DMS 273 treated with DMSO at 0.1 percent for 48 hours (cell line): ENCODE data around the gene MAGEA12.
A peak's percentile ranks its signal among the peaks of the same experiment; 100 is the strongest.
"Not testable (repeated sequence)": the region's sequence is repeated elsewhere in the genome, so short reads cannot be mapped to it uniquely, and the experiment has no call there.

ENCODE experiments used
- DNase-seq: peaks from one replicate; lab custom pipeline; 2025; lab: John Stamatoyannopoulos, UW

Gene MAGEA12, protein sequence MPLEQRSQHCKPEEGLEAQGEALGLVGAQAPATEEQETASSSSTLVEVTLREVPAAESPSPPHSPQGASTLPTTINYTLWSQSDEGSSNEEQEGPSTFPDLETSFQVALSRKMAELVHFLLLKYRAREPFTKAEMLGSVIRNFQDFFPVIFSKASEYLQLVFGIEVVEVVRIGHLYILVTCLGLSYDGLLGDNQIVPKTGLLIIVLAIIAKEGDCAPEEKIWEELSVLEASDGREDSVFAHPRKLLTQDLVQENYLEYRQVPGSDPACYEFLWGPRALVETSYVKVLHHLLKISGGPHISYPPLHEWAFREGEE

GRCh38 chrX:152733261-152733975, at the start of gene MAGEA12, which contains the start of gene CSAG1:
TSS of gene MAGEA12 (plus strand) at chrX:152733757. CDS start at chrX:152736162, 2,405 bp downstream.
TSS of gene CSAG1 (minus strand) at chrX:152733721. CDS start at chrX:152732460, 1,261 bp downstream.
- peak; percentile 29 for DNase-seq

GRCh38 chrX:152697952-152698931, 35.3 kb upstream of the MAGEA12 start, which contains the start of gene MAGEA3:
TSS of gene MAGEA3 (plus strand) at chrX:152698794. CDS start at chrX:152700833, 2,039 bp downstream.
- DNase-seq: not testable (repeated sequence)

- DNase-seq: not testable (repeated sequence)
Measured at GRCh38 chrX:152700390-152700789, 33.2 kb upstream of the MAGEA12 start.

DNA sequence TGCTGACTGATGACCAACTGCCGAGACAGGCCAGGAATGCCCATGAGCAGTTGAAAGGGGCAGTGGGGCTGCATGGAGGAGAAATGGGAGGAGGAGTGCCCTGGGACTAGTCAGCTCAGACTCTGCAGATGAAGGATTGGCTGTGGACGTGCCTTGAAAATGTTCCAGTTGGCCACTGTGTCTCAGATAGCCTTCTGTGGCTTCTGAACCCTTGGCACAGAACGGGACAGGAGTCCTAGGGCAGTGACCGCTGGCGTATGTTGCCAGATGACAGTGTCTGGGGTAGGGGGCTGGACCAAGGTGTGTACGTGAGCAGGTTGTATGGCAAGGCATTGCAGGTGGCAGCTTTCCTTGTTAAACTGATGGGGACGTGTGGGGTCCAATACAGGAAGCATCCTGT, 27.1 kb upstream of the MAGEA12 start:
- DNase-seq: not testable (repeated sequence)

DNA sequence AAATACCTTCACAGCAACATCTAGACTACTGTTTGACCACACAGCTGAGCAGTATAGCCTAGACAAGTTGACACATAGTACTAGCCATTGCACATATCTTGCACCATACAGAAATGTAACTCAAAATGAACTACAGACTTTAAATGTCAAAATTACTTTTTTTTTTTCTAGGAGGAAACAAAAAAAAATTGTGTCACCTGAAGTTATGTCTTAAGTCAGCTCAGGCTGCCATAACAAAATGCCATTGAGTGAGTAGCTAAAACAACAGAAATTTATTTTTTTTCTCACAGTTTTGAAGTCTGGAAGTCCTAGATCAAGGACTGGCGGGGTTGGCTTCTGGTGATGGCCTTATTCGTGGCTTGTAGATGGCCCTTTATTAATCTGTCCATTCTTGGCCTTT, 24.4 kb upstream of the MAGEA12 start, which contains the start of gene CSAG2:
Gene CSAG2, minus strand, starts transcription at position 101 of the 400 bp plus-strand sequence. CDS start 161 bp downstream, outside the sequence.
- not testable (repeated sequence) for DNase-seq

DNA sequence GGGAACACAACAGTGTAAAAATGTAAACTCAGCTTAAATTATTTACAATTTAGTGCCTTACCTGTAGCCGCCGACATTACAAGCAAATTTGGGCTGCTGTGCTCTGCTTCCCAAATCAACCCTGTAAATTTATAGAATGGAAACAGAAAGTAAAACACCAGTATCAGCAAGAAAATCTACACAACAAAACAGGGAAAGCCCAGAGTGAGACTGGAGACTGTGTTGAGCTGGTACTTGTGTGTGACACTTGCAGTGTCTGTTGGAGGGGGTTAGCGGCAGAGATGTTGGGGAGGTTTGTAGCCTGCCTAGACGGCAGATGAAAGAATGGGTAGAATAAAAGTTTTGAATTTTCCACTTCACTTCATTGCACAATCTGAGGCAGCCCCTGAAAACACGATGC, 20.4 kb upstream of the MAGEA12 start:
- DNase-seq: not testable (repeated sequence)

GRCh38 chrX:152713815-152714787, 19.5 kb upstream of the MAGEA12 start, which contains the start of gene MAGEA2B:
TSS of gene MAGEA2B (plus strand) at chrX:152714628. CDS start at chrX:152717107, 2,479 bp downstream.
- not testable (repeated sequence) for DNase-seq

DNA sequence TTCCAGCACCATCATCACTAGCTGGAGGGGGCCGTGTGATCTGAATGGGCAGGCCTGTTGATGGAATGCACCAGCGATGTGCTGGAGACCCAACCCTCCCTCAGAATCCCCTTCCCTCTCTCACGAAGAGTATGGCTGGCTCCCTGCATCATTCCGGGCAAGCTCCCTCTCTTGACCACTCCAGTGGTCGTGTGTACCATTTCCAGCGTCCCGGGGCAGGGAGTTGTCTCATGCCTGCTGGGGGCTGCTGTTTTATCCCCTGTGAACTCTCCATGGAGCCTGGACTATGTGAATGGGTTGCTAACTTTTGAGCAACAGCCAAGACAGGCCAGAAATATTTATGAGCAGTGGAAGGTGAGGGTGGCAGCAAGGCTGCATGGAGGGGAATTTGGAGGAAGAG, 8.1 kb upstream of the MAGEA12 start:
- no peak for DNase-seq

GRCh38 chrX:152734143-152734858, 744 bp downstream of the MAGEA12 start:
- not testable (repeated sequence) for DNase-seq

DNA sequence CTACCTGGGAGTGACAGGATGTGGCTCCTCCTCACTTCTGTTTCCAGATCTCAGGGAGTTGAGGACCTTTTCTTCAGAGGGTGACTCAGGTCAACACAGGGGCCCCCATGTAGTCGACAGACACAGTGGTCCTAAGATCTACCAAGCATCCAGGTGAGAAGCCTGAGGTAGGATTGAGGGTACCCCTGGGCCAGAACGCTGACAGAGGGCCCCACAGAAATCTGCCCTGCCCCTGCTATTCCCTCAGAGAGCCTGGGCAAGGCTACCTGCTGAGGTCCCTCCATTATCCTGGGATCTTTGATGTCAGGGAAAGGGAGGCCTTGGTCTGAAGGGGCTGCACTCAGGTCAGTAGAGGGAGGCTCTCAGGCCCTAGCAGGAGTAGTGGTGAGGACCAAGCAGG, 1.5 kb downstream of the MAGEA12 start:
- no peak for DNase-seq

DNA sequence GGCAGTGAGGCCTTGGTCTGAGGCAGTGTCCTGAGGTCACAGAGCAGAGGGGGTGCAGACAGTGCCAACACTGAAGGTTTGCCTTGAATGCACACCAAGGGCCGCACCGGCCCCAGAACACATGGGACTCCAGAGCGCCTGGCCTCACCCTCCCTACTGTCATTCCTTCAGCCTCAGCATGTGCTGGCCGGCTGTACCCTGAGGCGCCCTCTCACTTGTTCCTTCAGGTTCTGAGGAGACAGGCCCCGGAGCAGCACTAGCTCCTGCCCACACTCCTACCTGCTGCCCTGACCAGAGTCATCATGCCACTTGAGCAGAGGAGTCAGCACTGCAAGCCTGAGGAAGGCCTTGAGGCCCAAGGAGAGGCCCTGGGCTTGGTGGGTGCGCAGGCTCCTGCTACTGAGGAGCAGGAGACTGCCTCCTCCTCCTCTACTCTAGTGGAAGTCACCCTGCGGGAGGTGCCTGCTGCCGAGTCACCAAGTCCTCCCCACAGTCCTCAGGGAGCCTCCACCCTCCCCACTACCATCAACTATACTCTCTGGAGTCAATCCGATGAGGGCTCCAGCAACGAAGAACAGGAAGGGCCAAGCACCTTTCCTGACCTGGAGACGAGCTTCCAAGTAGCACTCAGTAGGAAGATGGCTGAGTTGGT, 2.4 kb downstream of the MAGEA12 start:
- no peak for DNase-seq

DNA sequence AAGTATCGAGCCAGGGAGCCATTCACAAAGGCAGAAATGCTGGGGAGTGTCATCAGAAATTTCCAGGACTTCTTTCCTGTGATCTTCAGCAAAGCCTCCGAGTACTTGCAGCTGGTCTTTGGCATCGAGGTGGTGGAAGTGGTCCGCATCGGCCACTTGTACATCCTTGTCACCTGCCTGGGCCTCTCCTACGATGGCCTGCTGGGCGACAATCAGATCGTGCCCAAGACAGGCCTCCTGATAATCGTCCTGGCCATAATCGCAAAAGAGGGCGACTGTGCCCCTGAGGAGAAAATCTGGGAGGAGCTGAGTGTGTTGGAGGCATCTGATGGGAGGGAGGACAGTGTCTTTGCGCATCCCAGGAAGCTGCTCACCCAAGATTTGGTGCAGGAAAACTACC, 3.0 kb downstream of the MAGEA12 start:
- not testable (repeated sequence) for DNase-seq

DNA sequence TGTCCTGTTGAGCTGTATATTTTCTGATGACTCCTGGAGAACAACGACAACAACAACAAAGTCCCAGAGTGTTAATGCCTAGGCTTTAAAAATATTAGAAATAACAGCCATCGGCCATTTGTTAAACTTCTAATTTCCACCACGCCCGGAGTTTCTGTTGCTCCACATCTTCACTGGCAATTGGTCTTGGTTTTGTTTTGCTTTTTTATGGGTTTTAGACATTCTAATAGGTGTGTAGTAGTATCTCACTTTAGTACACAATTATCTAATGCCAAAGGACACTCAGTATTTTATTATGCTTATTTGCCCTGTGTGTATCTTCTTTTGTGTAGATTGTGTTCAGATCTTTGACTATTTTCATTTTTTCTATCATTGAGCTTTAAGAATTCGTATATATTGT, 5.0 kb downstream of the MAGEA12 start:
- no peak for DNase-seq

- not testable (repeated sequence) for DNase-seq
Measured at GRCh38 chrX:152753686-152754650, 20.4 kb downstream of the MAGEA12 start, which contains the start of gene MAGEA2. TSS of gene MAGEA2 (minus strand) at chrX:152753842. CDS start at chrX:152751363, 2,479 bp downstream.

GRCh38 chrX:152754871-152755270, 21.3 kb downstream of the MAGEA12 start:
- DNase-seq: not testable (repeated sequence)

- not testable (repeated sequence) for DNase-seq
Measured at GRCh38 chrX:152758918-152759317, 25.4 kb downstream of the MAGEA12 start, which contains the start of gene CSAG3. TSS of gene CSAG3 (plus strand) at chrX:152759218.

DNA sequence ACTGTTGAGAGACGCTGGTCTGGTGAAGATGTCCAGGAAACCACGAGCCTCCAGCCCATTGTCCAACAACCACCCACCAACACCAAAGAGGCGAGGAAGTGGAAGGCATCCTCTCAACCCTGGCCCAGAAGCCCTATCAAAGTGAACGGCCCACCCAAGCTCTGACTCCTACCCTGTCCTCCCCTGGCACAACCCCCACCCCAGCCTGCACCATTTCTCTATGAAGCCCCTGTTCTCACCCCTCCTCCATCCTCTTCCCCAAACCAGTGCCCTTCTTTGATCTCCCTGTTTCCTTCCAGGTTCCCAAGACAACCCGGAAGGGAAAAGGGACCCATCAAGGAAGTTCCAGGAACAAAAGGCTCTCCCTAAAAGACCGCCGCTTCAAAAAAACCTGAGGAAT, 26.0 kb downstream of the MAGEA12 start:
- not testable (repeated sequence) for DNase-seq

DNA sequence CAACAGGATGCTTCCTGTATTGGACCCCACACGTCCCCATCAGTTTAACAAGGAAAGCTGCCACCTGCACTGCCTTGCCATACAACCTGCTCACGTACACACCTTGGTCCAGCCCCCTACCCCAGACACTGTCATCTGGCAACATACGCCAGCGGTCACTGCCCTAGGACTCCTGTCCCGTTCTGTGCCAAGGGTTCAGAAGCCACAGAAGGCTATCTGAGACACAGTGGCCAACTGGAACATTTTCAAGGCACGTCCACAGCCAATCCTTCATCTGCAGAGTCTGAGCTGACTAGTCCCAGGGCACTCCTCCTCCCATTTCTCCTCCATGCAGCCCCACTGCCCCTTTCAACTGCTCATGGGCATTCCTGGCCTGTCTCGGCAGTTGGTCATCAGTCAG, 28.0 kb downstream of the MAGEA12 start:
- DNase-seq: not testable (repeated sequence)
